AG04449 (cell line): ENCODE measurements around the gene SMYD3.

Experiments used
- CTCF ChIA-PET: fragments of 350-600 bp; formaldehyde crosslinking; extraction: SDS; loops from one replicate; lab custom pipeline; 2021; ENCODE audit warnings: antibody characterized with exemption; lab: Yijun Ruan, JAX
- POLR2A ChIA-PET: fragments of 400-600, 350-600 bp; formaldehyde crosslinking; extraction: SDS; loops from one replicate; lab custom pipeline; 2020; ENCODE audit warnings: antibody characterized with exemption, inconsistent platforms; lab: Yijun Ruan, JAX
- DNase-seq: peaks from one replicate; pipeline ENCODE4 v3.0.0-alpha.2; 2010; ENCODE audit warnings: low read depth, low spot score
- H3K4me3 ChIP-seq: 2 replicates; pipeline ENCODE4 v1.5.1; 2011; ENCODE audit warnings: low read depth, mild to moderate bottlenecking, control low read depth, low read length
- TF ChIP-seq, protein P1 (sequence below): IDR thresholded peaks from one replicate; pipeline ENCODE4 v1.5.1; 2011; ENCODE audit warnings: mild to moderate bottlenecking, moderate library complexity, low read length, control low read depth, inconsistent platforms; ENCODE audit not compliant: insufficient read depth; ENCODE audit errors: missing control alignments

SMYD3 gene

DNA sequence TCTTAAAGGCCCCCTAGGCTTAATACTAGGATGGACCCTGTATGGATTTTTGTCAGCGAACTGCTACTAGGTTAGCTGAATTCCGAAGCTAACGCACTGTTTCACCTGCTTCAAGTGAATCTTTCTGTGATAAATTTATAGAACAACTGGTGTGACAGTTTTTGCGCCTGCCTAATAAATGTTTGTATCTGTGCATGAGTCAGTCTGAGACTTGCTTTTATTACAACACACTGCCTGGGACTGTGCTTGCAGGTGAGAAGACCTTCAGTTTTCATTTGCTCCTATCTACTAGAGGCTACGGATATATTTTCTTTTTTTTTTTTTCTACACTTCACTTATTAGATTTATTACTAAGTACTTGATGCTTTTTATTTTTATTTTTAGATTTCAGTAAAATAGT lies 420.9 kb downstream of the SMYD3 start:
- TF ChIP-seq, protein P1, sequence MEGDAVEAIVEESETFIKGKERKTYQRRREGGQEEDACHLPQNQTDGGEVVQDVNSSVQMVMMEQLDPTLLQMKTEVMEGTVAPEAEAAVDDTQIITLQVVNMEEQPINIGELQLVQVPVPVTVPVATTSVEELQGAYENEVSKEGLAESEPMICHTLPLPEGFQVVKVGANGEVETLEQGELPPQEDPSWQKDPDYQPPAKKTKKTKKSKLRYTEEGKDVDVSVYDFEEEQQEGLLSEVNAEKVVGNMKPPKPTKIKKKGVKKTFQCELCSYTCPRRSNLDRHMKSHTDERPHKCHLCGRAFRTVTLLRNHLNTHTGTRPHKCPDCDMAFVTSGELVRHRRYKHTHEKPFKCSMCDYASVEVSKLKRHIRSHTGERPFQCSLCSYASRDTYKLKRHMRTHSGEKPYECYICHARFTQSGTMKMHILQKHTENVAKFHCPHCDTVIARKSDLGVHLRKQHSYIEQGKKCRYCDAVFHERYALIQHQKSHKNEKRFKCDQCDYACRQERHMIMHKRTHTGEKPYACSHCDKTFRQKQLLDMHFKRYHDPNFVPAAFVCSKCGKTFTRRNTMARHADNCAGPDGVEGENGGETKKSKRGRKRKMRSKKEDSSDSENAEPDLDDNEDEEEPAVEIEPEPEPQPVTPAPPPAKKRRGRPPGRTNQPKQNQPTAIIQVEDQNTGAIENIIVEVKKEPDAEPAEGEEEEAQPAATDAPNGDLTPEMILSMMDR = no peak
- H3K4me3 ChIP-seq = no peak overlapping the region
- ChIA-PET CTCF (no interaction called here), POLR2A (no interaction called here)
- DNase-seq = no peak

DNA sequence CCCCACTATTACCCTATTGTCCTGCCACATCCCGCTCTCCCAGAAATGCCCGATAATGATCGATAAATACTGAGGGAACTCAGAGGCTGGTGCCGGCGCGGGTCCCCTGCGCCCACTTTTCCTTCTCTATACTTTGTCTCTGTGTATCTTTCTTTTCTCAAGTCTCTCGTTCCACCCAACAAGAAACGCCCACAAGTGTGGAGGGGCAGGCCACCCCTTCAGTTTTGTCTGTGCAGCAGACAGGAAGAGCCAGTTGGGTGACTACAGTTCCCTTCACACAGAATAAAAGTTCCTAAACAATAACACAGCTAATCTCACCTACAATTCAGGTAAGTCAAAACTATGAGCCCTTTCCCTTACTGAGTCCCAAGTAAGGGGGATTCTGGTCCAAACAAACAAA lies 423.7 kb downstream of the SMYD3 start:
- H3K4me3 ChIP-seq = no peak overlapping the region
- ChIA-PET CTCF (no interaction called here), POLR2A (no interaction called here)
- DNase-seq = no peak
- TF ChIP-seq, protein P1 = no peak

GRCh38 chr1:246081856-246082668 lies 425.0 kb downstream of the SMYD3 start:
- ChIA-PET CTCF (no interaction called here), POLR2A (no interaction called here)
- TF ChIP-seq, protein P1 = no peak
- H3K4me3 ChIP-seq = no peak overlapping the region
- DNase-seq = no peak

DNA sequence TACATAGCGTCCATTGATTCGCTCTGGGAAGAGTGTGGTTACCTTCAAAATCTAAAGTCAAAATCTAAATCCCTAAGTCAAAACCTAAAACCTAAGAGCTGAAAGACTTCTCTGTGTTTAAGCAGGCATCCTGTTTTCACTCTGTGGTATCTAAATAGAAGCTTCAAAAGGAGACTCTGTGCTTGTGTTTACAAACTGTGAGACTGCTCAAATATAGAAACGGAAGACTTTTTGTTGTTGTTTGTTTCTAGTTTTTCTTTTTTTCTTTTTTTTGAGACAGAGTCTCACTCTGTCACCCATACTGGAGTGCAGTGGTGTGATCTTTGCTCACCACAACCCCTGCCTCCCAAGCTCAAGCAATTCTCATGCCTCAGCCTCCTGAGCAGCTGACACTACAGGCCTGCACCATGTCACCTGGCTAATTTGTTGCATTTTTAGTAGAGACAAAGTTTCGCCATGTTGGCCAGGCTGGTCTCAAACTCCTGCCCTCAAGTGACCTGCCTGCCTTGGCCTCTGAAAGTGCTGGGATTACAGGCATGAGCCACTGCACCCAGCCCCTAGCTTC lies 425.9 kb downstream of the SMYD3 start:
- no peak for DNase-seq
- H3K4me3 ChIP-seq = no peak overlapping the region
- TF ChIP-seq, protein P1 = no peak
- ChIA-PET POLR2A (no interaction called here), CTCF (interaction anchor here (1.0 kb wide), 1 partner anchor 70 kb away, joined by 3 read pairs; no protein-coding TSS in a partner anchor)

DNA sequence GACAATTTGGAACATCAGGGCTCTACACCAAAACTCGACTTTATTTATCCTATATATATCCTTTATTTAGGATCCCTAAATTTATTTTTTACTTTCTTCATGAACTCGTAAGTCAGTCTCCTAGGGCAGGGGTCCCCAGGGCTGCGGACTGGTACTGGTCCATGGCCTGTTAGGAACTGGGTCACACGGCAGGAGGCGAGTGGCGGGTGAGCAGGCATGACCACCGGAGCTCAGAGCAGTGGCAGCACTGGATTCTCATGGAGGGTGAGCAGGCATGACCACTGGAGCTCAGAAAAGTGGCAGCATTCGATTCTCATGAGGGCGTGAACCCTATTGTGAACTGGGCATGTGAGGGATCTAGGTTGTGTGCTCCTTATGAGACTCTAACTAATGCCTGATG lies 427.0 kb downstream of the SMYD3 start:
- ChIA-PET CTCF (interaction anchor here (1.0 kb wide), 1 partner anchor 69 kb away, joined by 3 read pairs; no protein-coding TSS in a partner anchor), POLR2A (no interaction called here)
- TF ChIP-seq, protein P1 = no peak
- H3K4me3 ChIP-seq = no peak overlapping the region
- no peak for DNase-seq

DNA sequence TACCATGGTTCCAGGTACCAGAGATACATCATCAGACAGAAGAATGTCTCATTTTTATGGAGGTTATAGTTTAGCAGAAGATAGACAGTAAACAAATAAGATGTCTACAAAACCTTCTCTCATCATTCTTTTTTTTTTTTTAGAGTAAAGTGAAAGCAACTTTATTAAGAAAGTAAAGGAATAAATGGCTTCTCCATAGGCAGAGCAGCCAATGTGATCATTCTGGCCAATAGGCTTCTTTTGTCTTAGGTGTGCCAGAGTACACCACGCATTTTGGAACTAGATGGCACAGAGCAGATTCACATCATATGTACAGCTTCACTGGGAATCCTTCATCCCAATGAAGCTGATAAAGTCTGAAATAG lies 428.2 kb downstream of the SMYD3 start:
- ChIA-PET CTCF (no interaction called here), POLR2A (no interaction called here)
- H3K4me3 ChIP-seq = no peak overlapping the region
- DNase-seq = no peak
- TF ChIP-seq, protein P1 = no peak
